HL-60 (cell line): ENCODE results near the gene DNAH6.

ENCODE experiments used
- GABPA ChIP-seq: IDR thresholded peaks from 2 replicates; pipeline ENCODE4 v1.6.1; 2012; ENCODE audit warnings: low read depth
- REST ChIP-seq: IDR thresholded peaks from 2 replicates; pipeline ENCODE4 v1.6.1; 2012; ENCODE audit warnings: low read depth; ENCODE audit not compliant: insufficient replicate concordance
- SPI1 ChIP-seq: IDR thresholded peaks from 2 replicates; pipeline ENCODE4 v1.6.1; 2012; ENCODE audit warnings: low read depth, mild to moderate bottlenecking, borderline replicate concordance
- TF ChIP-seq, protein P1 (sequence below): IDR thresholded peaks from one replicate; pipeline ENCODE4 v1.5.1; 2011; ENCODE audit warnings: low read length, control low read depth, inconsistent platforms; ENCODE audit not compliant: insufficient read depth

GRCh38 chr2:84603911-84604310, 87.6 kb downstream of the DNAH6 start:
- TF ChIP-seq, protein P1, sequence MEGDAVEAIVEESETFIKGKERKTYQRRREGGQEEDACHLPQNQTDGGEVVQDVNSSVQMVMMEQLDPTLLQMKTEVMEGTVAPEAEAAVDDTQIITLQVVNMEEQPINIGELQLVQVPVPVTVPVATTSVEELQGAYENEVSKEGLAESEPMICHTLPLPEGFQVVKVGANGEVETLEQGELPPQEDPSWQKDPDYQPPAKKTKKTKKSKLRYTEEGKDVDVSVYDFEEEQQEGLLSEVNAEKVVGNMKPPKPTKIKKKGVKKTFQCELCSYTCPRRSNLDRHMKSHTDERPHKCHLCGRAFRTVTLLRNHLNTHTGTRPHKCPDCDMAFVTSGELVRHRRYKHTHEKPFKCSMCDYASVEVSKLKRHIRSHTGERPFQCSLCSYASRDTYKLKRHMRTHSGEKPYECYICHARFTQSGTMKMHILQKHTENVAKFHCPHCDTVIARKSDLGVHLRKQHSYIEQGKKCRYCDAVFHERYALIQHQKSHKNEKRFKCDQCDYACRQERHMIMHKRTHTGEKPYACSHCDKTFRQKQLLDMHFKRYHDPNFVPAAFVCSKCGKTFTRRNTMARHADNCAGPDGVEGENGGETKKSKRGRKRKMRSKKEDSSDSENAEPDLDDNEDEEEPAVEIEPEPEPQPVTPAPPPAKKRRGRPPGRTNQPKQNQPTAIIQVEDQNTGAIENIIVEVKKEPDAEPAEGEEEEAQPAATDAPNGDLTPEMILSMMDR: no peak
- TF ChIP-seq REST: no peak
- no peak for TF ChIP-seq GABPA
- TF ChIP-seq SPI1: no peak
